GM20431 (cell line): Measurements from ENCODE around the gene BCL7B.
"Not testable (repeated sequence)": the region's sequence is repeated elsewhere in the genome, so short reads cannot be mapped to it uniquely, and the experiment has no call there.

Experiments
- in situ Hi-C: fragments of 300-500 bp; cut with MseI, MboI; formaldehyde crosslinking; loops from one replicate; pipeline ENCODE4 v1.15.0; 2020; ENCODE audit warnings: low sequenced_read_pairs; ENCODE audit not compliant: unreplicated experiment

BCL7B gene

GRCh38 chr7:73538510-73538909, 19.0 kb downstream of the BCL7B start:
- in situ Hi-C loops, result not testable (repeated sequence)

DNA sequence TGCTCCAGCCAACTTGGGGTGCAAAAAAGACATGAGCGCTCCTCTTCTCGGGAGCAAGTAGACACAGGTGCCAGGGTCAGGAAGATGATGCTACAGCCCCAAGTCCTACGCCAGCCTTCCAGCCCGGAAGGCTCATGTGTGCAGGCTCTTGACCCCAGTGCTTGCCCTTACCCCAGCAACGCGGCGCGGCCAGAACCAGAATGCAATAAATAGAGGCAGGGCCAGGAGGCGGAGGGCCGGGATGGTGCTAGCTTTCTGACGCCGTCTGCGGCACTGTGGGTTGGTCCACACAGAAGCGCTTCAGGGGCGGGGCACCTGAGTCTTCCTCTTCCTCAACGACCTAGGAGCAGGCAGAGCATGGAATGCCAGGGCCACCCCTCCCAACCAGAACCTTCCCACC, 20.4 kb downstream of the BCL7B start:
- in situ Hi-C loops, result no loop called here

DNA sequence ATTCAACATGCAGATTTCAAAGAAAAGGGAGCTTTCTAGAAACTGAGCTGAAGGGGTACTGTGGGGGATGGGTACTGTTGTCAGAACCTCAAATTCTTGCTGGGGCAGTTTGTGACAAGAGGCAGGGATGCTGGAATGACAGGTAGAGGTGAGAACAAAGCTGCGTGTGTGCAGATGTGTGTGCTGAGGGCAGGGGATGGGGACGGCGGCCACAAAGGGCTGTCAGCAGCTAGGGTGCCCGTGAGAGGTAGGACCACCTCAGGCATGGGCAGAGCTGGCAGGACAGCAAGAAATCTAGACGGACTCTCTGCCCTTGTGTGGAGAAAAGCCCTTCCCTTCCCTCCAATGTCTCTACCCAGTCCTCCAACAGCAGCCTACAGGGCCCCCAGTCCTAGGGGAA, 21.0 kb downstream of the BCL7B start:
- in situ Hi-C loops, result no loop called here

- in situ Hi-C loops, result not testable (repeated sequence)
Observed at GRCh38 chr7:73535918-73536317, 21.6 kb downstream of the BCL7B start.

DNA sequence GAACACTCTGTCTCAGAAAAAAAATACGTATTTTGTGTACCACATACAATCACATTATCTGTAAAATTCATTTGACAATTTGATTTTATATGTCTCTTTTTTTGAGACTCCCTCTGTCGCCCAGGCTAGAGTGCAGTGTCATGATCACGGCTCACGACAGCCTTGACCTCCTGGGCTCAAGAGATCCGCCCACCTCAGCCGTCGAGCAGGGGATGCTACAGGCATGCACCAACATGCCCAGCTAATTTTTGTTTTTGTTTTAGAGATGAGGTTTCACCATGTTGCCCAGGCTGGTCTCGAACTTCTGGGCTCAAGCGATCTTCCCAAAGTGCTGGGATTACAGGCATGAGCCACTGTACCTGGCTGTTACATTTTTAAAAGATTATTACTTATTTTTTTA, 23.7 kb downstream of the BCL7B start:
- in situ Hi-C loops, result no loop called here

GRCh38 chr7:73532224-73532623, 25.3 kb downstream of the BCL7B start:
- in situ Hi-C loops, result no loop called here

DNA sequence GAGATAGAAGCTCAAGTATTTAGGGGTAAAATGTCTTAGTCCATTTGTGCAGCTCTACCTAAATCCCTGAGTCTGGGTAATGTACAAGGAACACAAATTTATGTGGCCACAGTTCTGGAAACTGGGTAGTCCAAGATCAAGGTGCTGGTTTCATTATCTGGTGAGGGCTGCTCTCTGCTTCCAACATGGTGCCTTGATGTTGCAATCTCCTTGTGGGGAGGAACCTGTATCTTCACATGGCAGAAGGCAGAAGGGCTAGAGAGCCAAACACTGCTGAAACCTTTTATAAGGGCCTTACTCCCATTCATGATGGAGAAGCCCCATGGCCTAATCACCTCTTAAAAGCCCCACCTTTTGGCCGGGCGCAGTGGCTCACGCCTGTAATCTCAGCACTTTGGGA, 26.7 kb downstream of the BCL7B start:
- in situ Hi-C loops, result no loop called here

DNA sequence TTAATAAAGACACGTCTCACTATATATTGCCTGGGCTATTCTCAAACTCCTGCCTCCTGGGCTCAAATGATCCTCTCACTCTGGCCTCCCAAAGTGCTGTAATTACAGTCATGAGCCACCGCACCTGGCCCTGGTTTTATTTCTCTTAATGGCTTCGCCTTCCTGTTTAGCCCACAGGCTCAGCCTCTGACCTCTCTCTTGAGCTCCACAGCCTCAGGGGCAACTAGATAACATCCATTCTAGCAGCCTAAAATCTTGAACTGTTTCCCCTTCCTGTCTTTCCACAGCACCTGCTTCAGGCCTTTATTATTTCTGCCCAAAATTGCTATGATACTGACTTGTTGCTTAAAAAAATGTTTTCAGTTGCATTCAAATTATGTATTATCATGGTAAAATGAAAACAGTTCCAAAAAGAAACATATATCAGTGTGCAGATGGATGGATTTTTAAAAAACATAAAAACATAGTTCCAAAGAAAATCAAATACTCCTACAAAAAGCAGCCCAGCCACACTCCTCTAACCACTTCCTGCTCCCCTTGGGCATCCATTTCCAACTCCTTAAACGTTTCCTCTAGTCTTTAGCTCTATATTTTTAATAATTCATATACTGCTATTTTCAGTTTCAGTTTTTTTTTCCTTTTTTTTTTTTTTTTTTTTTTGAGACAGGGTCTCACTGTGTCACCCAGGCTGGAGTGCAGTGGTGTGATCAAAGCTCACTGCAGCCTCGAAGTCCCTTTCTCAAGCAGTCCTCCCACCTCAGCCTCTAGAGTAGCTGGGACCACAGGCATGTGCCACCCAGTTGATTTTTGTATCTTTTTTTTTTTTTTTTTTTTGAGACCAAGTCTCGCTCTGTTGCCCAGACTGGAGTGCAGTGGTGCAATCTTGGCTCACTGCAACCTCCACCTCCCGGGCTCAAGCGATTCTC, 30.3 kb downstream of the BCL7B start:
- in situ Hi-C loops, result no loop called here

DNA sequence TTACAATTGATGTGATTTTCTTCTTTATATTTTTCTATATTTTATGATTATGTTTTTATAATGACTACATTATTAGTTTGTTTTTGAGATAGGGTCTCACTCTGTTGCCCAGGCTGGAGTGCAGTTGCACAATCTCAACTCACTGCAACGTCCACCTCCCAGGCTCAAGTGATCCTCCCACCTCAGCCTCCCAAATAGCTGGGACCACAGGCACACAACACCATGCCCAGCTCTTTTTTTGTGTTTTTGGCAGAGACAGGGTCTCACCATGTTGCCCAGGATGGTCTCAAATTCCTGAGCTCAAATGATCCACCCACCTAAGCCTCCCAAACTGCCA, 31.4 kb downstream of the BCL7B start:
- in situ Hi-C loops, result not testable (repeated sequence)

DNA sequence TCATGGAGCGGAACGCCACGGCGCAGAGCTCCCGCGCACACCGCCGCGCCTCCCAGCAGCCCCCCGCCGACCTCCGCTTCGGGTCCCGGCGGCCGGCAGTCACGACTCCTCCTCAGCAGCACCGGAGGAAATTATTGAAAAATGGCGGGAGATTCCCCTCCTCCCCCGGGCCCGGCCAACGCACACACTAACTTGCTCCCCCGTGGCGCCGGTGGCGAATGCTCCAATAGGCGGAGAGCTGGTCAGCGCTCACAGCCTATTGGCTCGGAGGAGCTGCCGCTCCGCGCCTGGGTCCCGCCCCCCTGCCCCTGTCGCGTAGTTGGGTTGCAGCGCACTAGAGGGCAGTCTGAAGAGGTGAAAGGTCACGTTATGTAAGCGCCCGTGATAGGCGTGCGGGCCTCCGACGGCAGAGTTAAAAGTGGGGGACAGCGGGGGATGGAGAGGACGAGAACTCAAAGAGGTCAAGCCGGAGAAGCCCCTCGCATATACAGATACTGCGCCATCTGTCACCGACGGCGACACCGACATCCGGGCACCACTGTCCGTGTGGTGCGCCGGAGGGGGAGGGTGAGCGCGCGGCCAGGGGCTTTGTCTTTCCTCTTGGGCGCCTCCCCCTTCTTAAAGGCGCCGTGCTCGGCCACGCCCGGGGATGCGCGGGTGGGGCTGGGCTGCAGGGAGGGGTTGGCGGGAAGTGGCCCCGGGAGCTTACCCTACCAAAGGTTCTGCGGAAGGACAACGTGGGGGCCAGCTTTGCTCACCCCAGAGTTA, 35.2 kb downstream of the BCL7B start, which contains the start of gene BAZ1B:
BAZ1B (minus strand) TSS at position 189 of the 768 bp plus-strand sequence. CDS start 360 bp downstream, outside the sequence.
- in situ Hi-C loops, result no loop called here

DNA sequence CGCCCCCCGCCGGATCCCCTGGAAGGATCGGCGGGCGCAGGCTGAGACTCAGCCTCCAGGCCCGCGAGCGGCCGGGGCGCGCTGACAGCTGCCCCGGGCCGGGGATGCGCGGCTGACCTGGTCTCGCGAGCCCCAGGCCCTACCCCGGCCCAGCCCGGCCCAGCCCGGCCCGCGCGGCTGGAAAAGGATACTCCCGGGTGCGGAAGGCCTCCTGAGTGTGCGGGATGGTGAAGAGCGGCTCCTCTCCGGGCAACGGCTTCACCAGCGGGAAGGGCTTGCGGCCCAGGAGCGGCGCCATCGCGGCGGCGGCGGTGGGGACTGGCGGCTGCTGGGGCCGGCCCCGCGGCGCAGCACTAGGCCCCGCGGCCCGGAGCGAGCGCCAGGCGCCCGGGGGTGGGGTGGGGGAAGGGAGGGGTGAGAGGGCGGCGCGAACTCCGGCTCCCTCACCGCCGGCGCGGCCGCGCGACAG, 35.8 kb downstream of the BCL7B start:
- in situ Hi-C loops, result no loop called here

GRCh38 chr7:73520673-73521635, 36.5 kb downstream of the BCL7B start:
- in situ Hi-C loops, result no loop called here

GRCh38 chr7:73519867-73520672, 37.4 kb downstream of the BCL7B start:
- in situ Hi-C loops, result no loop called here

DNA sequence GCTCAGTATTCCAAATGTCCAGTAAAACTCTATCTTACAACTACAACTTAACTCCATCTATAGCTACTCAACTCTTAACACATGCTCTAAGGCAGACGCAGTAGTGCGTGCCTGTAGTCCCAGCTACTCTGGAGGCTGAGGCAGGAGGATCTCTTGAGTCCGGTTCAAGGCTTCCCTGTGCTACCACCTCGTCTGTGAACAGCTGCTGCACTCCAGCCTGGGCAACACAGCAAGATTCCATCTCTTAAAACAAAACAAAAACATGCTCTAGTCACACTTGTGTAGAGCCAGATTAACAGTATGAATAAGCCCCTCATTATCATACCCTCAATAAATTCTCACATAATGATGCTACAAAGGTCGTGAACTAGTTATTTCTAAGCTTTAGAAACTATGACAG, 39.0 kb downstream of the BCL7B start:
- in situ Hi-C loops, result no loop called here

GRCh38 chr7:73517241-73517995, 40.1 kb downstream of the BCL7B start:
- in situ Hi-C loops, result no loop called here

DNA sequence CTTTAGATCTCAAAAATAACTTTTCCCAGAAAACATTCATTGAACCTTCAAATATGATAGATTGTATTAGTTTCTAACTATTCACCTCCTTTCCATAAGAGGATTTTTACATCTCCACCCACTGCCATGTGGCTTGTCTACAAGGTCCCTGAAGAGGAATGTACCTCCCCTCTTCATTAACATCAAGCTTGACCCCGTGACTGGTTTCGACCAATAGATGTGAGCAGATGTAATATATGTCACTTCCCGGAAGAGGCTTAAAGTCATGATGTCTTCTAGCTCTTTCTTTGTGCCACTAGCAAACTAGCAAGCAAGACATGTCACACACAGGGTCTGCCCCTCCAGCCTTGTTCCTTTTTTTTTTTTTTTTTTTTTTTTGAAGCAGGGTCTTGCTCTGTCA, 42.3 kb downstream of the BCL7B start:
- in situ Hi-C loops, result no loop called here

- in situ Hi-C loops, result no loop called here
Observed at GRCh38 chr7:73512018-73512780, 45.3 kb downstream of the BCL7B start.

- in situ Hi-C loops, result no loop called here
Observed at GRCh38 chr7:73509463-73509862, 48.0 kb downstream of the BCL7B start.
